Stimulated activated CD4-positive, alpha-beta T cell treated with anti-CD3 and anti-CD28 coated beads, Interleukin-2, amount 100 ng/mL, for 24 hours (primary cell): ENCODE data around the gene MYO15A.
"Not testable (repeated sequence)": the region's sequence is repeated elsewhere in the genome, so short reads cannot be mapped to it uniquely, and the experiment has no call there.

Experiments used
- DNase-seq, 2 donors: peaks; one replicate each; pipeline ENCODE4 v3.0.0-alpha.2; 2020

Gene MYO15A

GRCh38 chr17:18185832-18186626, 77.5 kb downstream of the MYO15A start:
- DNase-seq: no peak

DNA sequence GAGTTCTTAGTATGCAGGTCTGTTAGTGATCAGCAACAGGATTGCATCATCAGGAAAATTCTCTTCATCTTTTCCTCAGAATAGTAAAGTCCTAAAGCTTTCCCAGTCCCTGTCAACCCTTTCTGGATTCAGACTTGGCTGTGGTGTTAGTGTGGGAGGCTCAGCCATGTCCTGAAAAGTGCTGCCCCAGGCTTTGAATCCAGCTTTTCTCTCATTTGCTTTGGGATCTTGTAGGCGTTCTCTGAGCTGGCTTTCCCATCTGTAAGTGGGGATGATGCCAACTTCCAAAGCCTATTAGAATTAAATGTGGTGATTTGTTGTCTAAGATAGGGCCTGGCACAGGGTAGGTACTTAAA, 78.0 kb downstream of the MYO15A start:
- DNase-seq: no peak

DNA sequence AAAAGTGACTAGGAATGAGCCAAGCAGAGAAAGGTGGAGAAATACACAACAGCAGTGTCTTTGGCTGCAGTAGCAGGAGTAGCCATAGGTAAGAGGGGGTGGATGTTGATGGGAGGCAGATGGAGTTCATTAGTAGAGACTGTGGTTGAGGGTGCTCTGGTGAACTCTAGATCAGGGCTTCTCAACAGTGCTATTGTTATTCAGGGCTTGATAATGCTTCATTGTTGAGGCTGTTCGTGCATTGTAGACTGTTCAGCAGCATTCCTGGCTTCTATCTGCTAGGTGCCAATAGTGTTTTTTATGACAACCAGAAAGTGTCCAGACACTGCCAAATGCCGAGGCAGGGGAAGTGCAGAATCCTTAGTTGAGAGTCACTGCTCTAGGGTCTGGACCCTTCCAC, 78.7 kb downstream of the MYO15A start:
- no peak for DNase-seq

GRCh38 chr17:18187821-18188761, 79.5 kb downstream of the MYO15A start:
- DNase-seq: peak in 1 of 2 donors; percentile 29

GRCh38 chr17:18190628-18191235, 82.2 kb downstream of the MYO15A start:
- no peak for DNase-seq

GRCh38 chr17:18191236-18191667, 82.7 kb downstream of the MYO15A start:
- DNase-seq: no peak

DNA sequence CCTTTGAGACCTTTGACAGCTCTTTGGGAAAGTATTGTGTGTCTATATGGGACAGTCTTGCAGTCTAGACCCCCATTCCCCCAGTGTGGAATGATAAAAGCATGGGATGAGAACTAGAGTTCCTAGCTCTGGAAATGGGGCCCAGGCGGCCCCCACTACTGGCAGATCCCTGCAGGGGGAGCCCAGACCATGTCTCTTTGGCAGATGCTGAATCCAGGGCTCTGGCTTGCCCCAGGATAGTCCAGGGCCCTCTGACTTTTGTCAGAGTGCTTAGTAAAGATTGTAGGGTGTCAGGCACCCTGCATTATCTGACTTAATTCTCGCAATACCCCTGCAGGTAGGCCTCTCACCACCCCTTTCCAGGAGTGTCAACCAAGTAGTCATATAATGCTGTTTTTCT, 83.4 kb downstream of the MYO15A start:
- no peak for DNase-seq

DNA sequence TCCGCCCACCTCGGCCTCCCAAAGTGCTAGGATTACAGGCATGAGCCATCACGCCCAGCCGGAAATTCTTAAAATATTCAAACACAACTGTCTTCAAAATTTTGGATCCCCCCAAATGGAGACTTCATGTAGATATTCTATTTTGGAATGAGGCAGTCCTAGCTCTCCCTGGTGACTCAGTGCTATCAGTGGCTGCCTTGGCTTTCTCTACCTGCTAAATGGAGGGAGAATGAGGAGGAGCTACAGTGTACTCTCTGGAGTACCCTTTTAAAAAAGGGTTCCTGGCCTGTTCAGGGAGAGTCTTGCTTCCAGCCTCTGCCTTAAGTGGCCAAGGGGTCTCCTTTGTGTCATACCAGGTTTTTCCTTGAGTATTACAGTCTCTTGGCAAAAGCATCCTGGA, 85.8 kb downstream of the MYO15A start:
- DNase-seq: no peak

- no peak for DNase-seq
Observed at GRCh38 chr17:18194804-18195203, 86.2 kb downstream of the MYO15A start.

- no peak for DNase-seq
Observed at GRCh38 chr17:18195246-18195645, 86.7 kb downstream of the MYO15A start.

DNA sequence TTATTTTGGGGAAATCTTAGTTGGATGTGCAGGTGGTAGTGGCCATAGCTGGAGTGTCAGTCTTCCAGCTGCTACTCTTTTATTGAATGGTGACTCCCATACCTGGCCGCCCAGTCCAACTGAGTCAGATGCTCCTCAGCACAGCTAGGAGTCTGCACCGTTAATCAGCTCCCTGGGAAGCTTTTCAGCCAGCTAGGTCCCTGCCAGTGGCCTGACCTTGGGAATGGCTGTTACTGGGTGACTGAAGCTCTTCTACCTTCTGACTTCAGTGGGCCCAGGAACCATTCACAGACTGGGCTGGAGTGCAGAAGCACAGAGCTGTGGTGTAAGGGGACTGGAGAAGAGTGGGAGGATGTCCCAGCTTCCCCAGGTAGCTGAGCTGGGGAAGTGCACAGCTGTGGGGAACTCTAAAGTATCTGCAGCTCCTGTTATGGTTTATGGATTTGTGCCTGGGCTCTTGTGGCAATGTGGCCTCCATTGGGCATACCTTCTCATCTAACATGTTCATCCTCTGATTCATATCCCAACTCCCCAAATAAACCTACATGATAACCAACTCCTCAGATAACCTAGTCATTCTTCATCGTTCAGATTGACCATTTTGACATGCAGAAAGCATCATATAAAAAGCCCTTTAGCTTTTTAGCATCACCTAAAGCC, 89.1 kb downstream of the MYO15A start:
- DNase-seq: no peak

DNA sequence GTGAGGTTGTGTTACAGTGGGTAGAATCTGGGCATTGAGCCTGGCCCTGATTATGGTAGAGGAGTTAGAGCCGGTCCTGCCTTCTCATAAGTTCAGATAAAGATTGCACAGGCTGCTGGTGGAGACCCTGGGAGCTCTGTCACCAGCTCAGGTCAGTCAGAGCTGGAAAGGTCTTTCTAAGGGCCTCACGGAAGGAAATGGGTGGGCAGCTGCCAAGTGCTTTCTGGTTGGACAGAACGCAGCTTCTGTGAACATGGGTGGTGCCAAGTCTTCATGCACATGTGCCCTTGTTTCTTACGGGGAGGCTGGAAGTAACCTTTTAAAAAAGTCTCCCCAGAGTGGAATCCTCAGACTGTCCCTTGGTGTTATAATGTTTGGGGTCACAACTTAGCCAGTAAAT, 90.0 kb downstream of the MYO15A start:
- DNase-seq: no peak

- no peak for DNase-seq
Observed at GRCh38 chr17:18201108-18201507, 92.6 kb downstream of the MYO15A start.

DNA sequence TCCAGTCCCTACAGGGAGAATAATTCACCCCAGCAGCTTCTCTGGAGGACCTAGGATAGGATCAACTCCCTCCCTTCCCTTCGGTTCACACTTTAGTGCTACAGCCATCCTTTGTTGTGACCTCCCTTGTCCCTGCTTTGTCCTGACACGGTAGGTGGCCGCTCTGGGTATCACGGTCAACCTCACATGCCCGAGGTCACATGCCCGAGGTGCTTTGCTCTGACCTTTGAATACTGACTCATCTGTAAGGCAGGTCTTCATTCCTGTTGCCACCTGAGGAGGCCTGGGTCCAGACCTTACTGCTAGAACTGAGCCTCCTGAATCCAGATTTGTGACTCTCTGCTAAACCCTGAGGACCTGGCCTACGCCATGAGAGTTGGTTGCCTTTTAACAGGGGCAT, 94.8 kb downstream of the MYO15A start:
- no peak for DNase-seq

- DNase-seq: no peak
Observed at GRCh38 chr17:18205861-18206260, 97.3 kb downstream of the MYO15A start.

DNA sequence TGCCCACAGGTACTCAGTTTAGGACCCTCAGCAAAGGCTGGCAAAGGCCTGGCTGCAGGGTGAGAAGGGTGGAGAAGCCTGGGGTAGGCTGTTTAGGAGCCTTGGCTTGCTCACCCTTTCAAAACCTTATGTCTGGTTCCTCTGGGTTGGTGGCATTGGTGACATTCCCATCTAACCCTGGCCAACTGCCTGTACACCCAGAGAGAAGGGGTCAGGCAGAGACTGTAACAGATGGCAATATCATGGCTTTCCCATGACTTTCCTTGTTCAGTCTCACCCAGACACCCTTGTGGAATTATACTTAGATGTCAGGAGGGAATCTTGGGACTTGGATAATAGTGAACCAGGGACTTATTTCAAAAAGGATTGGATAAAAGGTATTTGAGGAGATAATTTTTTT, 98.4 kb downstream of the MYO15A start:
- no peak for DNase-seq

DNA sequence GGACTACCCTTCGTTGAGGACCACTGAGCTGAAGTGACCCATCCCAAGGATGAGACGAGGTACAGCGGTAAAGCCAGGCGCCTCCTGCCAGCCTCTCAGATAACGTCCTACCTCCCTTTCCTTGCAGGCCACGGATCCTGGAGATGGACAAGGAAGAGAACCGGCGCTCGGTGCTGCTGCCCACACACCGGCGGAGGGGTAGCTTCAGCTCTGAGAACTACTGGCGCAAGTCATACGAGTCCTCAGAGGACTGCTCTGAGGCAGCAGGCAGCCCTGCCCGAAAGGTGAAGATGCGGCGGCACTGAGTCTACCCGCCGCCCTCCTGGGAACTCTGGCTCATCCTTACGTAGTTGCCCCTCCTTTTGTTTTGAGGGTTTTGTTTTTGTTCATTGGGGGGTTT, 99.5 kb downstream of the MYO15A start:
- no peak for DNase-seq

DNA sequence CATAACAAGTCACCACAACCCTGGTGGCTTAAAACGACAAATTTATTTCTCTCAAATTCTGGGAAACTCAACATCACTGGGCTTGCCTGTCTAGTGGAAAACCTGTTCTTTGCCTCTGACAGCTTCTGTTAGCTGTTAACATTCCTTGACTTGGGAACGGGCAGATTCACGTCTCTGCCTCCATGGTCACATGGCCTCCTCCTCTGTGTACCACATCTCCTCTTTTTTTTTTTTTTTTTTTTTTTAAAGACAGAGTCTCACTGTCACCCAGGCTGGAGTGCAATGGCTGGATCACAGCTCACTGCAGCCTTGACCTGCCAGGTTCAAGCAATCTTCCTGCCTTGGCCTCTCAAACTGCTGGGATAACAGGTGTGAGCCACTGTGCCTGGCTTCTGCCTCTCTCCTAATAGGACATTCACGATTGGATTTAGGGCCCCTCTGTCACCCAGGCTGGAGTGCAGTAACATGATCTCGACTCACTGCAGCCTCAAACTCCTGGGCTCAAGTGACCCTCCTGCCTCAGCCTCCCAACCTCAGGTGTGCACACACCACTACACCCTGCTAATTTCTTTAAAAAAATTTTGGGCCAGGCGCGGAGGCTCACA, 105.2 kb downstream of the MYO15A start:
- DNase-seq: no peak

- not testable (repeated sequence) for DNase-seq
Observed at GRCh38 chr17:18216906-18217305, 108.3 kb downstream of the MYO15A start.

- peak; percentile 79 to 83 for DNase-seq
Observed at GRCh38 chr17:18217412-18218015, 109.0 kb downstream of the MYO15A start.

DNA sequence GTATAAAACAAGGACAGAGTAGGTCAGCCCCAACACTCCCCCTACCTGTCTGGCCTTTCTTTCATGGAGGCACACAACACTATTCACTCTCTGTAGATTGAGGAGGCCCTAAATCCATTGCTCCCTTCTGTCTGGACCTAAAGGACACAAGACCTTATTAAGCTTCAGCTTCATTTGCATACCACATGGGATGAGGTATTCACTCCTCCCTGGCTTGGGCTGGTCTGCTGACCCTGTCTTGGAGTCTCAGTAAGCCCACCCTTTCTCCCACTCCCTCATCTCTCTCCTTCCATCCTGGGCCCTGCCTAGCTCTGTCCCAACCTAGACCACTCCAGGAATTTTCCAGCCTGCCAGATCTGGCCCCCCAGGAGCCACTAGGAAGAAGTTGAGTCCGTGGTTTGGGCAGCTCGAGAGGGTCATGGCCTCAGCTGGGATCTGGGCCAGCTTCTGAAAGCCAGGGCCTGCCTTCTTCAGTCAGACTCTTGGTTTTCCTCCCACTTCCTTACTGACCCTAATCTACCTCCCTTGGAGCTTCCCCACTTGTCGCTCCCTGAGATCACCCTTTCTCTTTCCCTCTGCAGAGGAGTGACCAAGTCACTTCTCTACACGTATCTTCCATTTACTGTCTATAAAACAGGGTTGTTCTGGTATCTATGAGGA, 110.3 kb downstream of the MYO15A start:
- DNase-seq: no peak

GRCh38 chr17:18224053-18224386, 115.5 kb downstream of the MYO15A start:
- no peak for DNase-seq
